ENCODE measurements around the gene TAS2R30. TPM values are rescaled to one million over a fixed set of nuclear protein-coding genes. Genes with fewer than 3 reads are reported as not detected.

The TAS2R30 gene, protein sequence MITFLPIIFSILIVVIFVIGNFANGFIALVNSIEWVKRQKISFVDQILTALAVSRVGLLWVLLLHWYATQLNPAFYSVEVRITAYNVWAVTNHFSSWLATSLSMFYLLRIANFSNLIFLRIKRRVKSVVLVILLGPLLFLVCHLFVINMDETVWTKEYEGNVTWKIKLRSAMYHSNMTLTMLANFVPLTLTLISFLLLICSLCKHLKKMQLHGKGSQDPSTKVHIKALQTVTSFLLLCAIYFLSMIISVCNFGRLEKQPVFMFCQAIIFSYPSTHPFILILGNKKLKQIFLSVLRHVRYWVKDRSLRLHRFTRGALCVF
- not detected in 5 replicates for total RNA-seq (2022; extraction: Qiagen RNA extraction; ENCODE audit: low read depth)

DNA sequence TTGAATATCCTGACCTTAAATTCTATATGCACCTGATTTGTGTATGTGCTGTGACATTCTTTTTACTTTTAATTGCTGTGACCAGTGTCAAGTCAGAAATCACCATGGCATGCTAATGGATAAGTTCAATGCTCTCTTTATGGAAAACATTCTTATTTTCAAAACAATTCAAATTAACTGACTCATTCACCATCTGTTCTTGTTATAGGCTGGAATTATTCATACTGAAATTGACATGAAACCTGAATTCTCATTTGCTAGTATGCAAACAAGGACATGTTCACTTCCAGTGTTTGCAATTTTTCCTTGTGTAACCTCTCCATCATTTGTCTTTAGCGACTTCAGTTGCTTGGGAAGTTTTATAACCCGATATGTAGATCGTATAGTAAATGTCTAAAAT is at the start of gene TAS2R30:
TSS of gene TAS2R30 (minus strand) at position 340 of the 400 bp plus-strand sequence. CDS start 400 bp downstream, outside the sequence.

DNA sequence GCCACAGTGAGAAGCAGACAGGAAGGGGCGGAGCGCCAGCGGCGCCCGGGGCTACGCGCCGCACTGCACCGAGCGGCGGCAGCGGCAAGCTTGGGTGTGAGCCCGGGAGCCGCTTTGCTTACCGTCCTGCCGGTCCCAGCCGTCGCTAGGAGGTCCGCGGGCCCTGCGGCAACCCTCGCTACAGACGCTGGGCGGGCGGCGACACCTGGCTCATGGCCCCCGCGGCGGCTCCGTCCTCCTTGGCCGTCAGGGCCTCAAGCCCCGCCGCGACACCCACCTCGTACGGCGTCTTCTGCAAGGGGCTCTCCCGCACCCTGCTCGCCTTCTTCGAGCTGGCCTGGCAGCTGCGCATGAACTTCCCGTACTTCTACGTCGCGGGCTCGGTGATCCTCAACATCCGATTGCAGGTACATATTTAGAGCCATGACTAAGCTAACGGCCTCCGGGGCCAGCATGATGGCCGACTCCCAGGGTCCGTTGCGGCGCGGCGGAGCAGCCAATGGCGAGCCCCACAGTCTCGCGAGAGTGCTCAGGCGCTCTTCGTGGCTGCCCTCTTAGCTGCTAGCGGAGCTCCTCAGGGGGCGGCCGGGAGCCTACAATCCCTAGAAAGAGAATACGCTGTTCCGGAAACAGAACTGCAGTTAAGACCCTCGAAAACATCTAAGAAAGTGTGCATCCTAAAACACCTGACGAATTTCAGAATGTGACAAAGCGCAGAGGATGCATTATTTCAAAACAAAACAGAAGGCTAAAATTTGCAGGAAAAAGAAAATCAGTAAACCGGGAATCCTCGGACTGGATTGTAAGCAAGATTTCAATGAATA is 36.9 kb upstream of the TAS2R30 start, which contains the start of gene SMIM10L1:
TSS of gene SMIM10L1 (plus strand) at position 50 of the 824 bp plus-strand sequence. CDS start at position 213, 163 bp downstream.

DNA sequence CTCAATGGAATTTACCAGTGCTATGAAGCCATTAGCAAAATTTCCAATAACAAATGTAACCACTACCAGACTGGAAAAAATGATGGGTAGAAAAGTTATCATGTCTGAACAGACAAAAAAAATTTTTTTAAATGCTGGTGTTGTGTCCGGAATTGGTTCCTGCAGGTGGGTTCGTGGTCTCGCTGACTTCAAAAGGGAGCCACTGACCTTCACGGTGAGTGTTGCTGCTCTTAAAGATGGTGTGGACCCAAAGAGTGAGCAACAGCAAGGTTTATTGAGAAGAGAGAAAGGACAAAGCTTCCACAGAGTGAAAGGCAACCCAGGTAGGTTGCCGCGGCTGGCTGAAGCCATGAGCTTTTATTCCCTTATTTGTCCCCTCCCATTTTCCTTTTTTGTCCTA is 42.3 kb downstream of the TAS2R30 start, which contains the start of gene TAS2R43:
TSS of gene TAS2R43 (minus strand) at position 186 of the 400 bp plus-strand sequence. CDS start at position 102, 84 bp downstream.

Other genes with a start within 250 kb of the TAS2R30 start
- not detected in 5 replicates for gene TAS2R13, start 225.1 kb downstream of the TAS2R30 start, total RNA-seq (2022; extraction: Qiagen RNA extraction; ENCODE audit: low read depth)
- gene PRH2, start 205.4 kb downstream of the TAS2R30 start, total RNA-seq (2022; extraction: Qiagen RNA extraction; ENCODE audit: low read depth) = 0.24 to 0.34 TPM (median 0.31 TPM) in 3 of 5 replicates, not detected in the others
- gene TAS2R14, start 195.4 kb downstream of the TAS2R30 start, total RNA-seq (2022; extraction: Qiagen RNA extraction; ENCODE audit: low read depth) = 0.57 to 0.98 TPM (median 0.75 TPM) in 5 replicates
- not detected in 5 replicates for gene TAS2R50, start 147.7 kb downstream of the TAS2R30 start, total RNA-seq (2022; extraction: Qiagen RNA extraction; ENCODE audit: low read depth)
- gene TAS2R20, start 136.3 kb downstream of the TAS2R30 start, total RNA-seq (2022; extraction: Qiagen RNA extraction; ENCODE audit: low read depth) = 0.08 to 0.35 TPM (median 0.15 TPM) in 3 of 5 replicates, not detected in the others
- gene TAS2R19, start 112.0 kb downstream of the TAS2R30 start, total RNA-seq (2022; extraction: Qiagen RNA extraction; ENCODE audit: low read depth) = 0.08 to 0.27 TPM (median 0.16 TPM) in 3 of 5 replicates, not detected in the others
- gene TAS2R31, start 103.2 kb downstream of the TAS2R30 start, total RNA-seq (2022; extraction: Qiagen RNA extraction; ENCODE audit: low read depth) = 0.08 to 0.13 TPM in 2 of 5 replicates, not detected in the others
- not detected in 5 replicates for gene TAS2R46, start 72.3 kb downstream of the TAS2R30 start, total RNA-seq (2022; extraction: Qiagen RNA extraction; ENCODE audit: low read depth)
- gene TAS2R43, start 42.3 kb downstream of the TAS2R30 start, total RNA-seq (2022; extraction: Qiagen RNA extraction; ENCODE audit: low read depth) = not detected in 5 replicates
- gene SMIM10L1, start 36.5 kb upstream of the TAS2R30 start, total RNA-seq (2022; extraction: Qiagen RNA extraction; ENCODE audit: low read depth) = 8.1 to 9.0 TPM (median 8.7 TPM) in 5 replicates
- gene TAS2R42, start 52.3 kb upstream of the TAS2R30 start, total RNA-seq (2022; extraction: Qiagen RNA extraction; ENCODE audit: low read depth) = not detected in 5 replicates
- not detected in 5 replicates for gene PRB3, start 135.1 kb upstream of the TAS2R30 start, total RNA-seq (2022; extraction: Qiagen RNA extraction; ENCODE audit: low read depth)
- gene PRB4, start 175.8 kb upstream of the TAS2R30 start, total RNA-seq (2022; extraction: Qiagen RNA extraction; ENCODE audit: low read depth) = not detected in 5 replicates

All from A549 treated with CpdA at 1 μM for 4 hours (cell line).